SJSA1 (cell line): Measurements from ENCODE around the gene OSGEP. TPM values are rescaled to one million over a fixed set of nuclear protein-coding genes. Genes with fewer than 3 reads are reported as not detected.

ENCODE experiments used
- DNase-seq, 2 experiments: peaks; one replicate each; pipeline ENCODE4 v3.0.0-alpha.2; 2015 to 2020; ENCODE audit warnings: low spot score in 2 of 2, low read depth in 1 of 2
- H3K27ac ChIP-seq: fragments of 250-450 bp; sonication (Bioruptor Pico); 2 replicates; pipeline ENCODE4 v1.5.1; 2020; ENCODE audit warnings: mild to moderate bottlenecking, moderate library complexity
- H3K27me3 ChIP-seq: fragments of 250-450 bp; sonication (Bioruptor Pico); replicated peaks from 2 replicates; pipeline ENCODE4 v1.5.1; 2020; ENCODE audit warnings: mild to moderate bottlenecking, moderate library complexity
- H3K36me3 ChIP-seq: fragments of 250-450 bp; sonication (Bioruptor Pico); 2 replicates; pipeline ENCODE4 v1.5.1; 2020; ENCODE audit warnings: mild to moderate bottlenecking
- H3K4me1 ChIP-seq: fragments of 250-450 bp; sonication (Bioruptor Pico); replicated peaks from 2 replicates; pipeline ENCODE4 v1.6.1; 2021; ENCODE audit warnings: mild to moderate bottlenecking
- H3K4me3 ChIP-seq: fragments of 250-450 bp; sonication (Bioruptor Pico); 2 replicates; pipeline ENCODE4 v1.5.1; 2020; ENCODE audit warnings: mild to moderate bottlenecking
- H3K9me3 ChIP-seq: fragments of 250-450 bp; sonication (Bioruptor Pico); replicated peaks from 2 replicates; pipeline ENCODE4 v1.5.1; 2020; ENCODE audit warnings: mild to moderate bottlenecking
- total RNA-seq: library from RNA; depleted of rRNA; stranded (reverse); fragments of >200 nt; shearing (Covaris generic); gene quantifications from 2 replicates; pipeline ENCODE4 v1.2.3, GENCODE V29; 2014

OSGEP gene
- total RNA-seq, 1 experiment from 2014 or later, result 27.3 TPM

DNA sequence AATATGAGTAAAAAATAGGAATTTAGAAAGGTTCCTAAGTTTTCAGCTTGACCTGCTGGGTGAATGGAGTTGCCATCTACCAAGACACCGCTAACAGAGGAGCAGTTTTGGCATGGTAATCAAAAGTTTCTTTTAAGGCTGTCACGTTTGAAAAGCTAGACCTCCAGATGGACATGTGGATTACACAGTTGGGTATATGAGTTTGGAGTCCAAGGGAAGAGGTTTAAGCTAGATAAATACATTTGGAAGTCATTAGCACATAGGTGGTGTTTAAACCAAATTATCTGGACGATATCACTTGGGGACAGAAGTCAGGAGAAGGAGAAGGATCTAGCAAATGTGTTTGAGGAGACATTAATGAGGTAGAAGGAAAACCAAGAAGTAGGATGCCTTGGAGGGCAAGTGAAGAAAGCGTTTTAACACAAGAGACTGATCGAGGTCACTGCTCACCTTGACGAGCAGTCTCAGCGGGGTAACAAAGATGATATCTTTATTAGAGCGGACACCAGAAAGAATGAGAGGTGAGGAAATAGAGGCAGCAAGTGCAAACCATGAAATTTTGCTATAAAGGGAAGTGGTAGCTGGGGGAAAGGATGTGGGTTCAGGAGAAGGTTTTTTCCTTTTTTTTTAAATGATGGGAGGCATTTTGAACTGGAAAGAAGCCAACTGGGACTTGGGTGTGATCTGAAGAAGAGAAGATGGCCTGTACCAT is 32.2 kb upstream of the OSGEP start:
- Histone ChIP-seq H3K9me3 (no peaks in the 10 kb centered on the region), H3K27ac (no peak overlapping the region), H3K36me3 (no peaks in the 10 kb centered on the region), H3K4me1 (no peaks in the 10 kb centered on the region), H3K27me3 (peaks cover 20% of the 10 kb centered on the region), H3K4me3 (no peak overlapping the region)
- DNase-seq, result no peak

DNA sequence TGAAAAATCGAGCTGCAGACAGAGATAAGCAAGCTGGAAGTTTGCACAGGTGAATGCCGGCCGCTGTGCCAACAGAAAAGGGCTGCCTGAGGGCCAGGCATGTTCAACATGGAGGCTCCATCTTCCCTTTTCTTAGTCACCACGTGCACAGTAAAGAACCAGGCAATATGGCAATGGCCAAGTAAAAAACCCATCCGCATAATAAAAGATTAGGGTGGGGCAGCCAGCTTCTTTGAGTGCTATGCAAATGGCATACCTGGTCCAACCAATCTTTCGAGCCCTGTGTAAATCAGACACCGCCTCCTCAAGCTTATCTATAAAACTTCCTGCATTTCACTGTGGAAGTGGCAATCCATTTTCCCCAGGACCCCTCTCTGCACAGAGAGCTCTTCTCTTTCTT is 31.3 kb upstream of the OSGEP start:
- Histone ChIP-seq H3K4me1 (no peaks in the 10 kb centered on the region), H3K9me3 (no peaks in the 10 kb centered on the region), H3K36me3 (no peaks in the 10 kb centered on the region), H3K4me3 (no peak overlapping the region), H3K27me3 (peaks cover 17% of the 10 kb centered on the region), H3K27ac (no peak overlapping the region)
- DNase-seq, result no peak

DNA sequence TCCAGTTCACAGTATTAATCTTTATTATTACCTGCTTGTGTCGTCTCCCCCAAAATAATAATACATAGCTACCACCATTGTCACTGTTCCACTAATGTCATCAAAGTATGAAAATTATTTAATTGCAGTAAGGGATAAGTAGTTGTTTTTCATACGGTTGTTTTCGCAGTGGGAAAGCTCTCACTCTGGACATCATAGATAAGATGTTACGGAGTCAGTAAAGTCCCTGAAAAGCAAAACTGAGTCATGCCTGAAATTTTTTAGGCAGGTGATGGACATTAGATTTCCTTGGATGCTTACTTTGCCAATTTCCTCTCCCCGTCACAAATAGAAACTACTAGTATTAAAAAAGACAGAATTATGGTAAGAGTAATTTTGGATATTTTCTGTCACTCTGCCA is 27.8 kb upstream of the OSGEP start:
- Histone ChIP-seq H3K36me3 (peaks cover 4% of the 10 kb centered on the region), H3K4me1 (no peaks in the 10 kb centered on the region), H3K27ac (no peak overlapping the region), H3K27me3 (peaks cover 17% of the 10 kb centered on the region), H3K9me3 (no peaks in the 10 kb centered on the region), H3K4me3 (no peak overlapping the region)
- DNase-seq, result no peak

DNA sequence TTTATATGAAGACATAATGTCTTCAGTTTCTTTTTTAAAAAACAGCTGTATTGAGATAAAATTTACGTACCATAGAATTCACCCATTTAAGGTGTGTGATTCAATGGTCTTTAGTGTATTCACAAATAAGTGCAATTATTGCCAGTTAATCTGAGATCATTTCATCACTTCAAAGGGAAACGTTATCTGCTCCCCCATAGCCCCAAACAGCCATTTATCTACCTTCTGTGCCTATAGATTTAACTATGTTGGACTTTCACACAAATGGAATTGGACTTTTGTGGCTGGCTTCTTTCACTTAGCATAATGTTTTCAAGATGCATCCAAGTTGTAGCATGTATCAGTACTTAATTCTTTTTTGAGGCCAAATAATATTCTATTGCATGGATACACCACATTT is 24.3 kb upstream of the OSGEP start:
- Histone ChIP-seq H3K36me3 (peaks cover 38% of the 10 kb centered on the region), H3K4me3 (no peak overlapping the region), H3K27ac (no peak overlapping the region), H3K27me3 (peaks cover 17% of the 10 kb centered on the region), H3K9me3 (no peaks in the 10 kb centered on the region), H3K4me1 (no peaks in the 10 kb centered on the region)
- DNase-seq, result no peak

DNA sequence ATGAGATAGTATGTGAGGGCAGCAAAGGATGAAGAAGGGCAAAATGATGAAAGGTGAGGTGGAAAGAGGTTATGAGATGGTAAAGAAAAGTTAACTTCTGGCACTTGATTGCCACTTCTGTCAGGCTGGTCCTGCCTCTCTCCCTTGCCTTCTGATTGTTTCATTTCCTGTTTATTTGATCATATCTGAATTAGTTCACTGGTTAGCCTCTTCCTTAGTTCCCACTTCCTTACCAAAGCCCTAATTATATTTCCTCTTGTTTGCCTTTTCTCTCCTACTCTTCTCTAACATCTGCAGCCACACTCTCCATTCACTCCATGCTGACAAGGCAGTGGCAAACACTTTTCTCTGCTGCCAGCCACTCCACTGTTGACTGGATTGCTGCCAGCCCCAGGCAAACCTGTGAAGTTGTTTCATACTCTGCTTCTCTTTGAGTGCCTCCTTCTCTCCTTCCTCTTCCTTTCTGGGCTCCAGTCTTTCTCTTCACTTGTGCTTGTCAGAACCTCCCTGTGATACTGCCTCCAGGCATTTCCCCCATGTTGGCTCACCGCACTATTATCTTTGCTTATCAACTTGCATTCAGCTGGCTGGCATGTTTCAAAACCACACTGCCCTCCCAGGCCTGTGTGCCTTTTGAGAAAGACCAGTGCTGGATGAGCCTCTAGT is 22.7 kb upstream of the OSGEP start:
- no peak for DNase-seq
- no peak overlapping the region for H3K27ac ChIP-seq
- peaks cover 49% of the 10 kb centered on the region for H3K36me3 ChIP-seq
- H3K4me3 ChIP-seq, result no peak overlapping the region
- no peaks in the 10 kb centered on the region for H3K9me3 ChIP-seq
- H3K27me3 ChIP-seq, result peaks cover 2% of the 10 kb centered on the region; the same call in 1 of the 2 replicates
- H3K4me1 ChIP-seq, result no peaks in the 10 kb centered on the region

DNA sequence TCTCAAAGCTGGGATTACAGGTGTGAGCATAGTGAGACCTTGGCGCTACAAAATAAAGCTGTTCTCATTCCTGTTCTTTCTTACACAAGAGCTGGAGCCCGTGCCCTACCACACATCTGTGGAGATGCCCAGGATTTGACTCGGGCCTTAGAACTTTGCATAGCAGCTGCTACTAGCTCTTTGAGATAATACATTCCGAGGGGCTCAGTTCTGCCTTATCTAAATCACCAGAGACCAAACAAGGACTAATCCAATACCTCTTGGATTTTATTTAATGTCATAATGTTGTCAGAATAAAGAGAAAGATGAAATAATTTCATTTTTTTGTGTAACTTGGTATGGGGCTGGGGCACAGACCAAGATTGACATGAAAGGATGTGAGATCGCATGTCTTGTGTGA is 22.2 kb upstream of the OSGEP start:
- Histone ChIP-seq H3K36me3 (peaks cover 51% of the 10 kb centered on the region), H3K27ac (no peak overlapping the region), H3K4me3 (no peak overlapping the region), H3K27me3 (no peaks in the 10 kb centered on the region), H3K4me1 (no peaks in the 10 kb centered on the region), H3K9me3 (no peaks in the 10 kb centered on the region)
- no peak for DNase-seq

DNA sequence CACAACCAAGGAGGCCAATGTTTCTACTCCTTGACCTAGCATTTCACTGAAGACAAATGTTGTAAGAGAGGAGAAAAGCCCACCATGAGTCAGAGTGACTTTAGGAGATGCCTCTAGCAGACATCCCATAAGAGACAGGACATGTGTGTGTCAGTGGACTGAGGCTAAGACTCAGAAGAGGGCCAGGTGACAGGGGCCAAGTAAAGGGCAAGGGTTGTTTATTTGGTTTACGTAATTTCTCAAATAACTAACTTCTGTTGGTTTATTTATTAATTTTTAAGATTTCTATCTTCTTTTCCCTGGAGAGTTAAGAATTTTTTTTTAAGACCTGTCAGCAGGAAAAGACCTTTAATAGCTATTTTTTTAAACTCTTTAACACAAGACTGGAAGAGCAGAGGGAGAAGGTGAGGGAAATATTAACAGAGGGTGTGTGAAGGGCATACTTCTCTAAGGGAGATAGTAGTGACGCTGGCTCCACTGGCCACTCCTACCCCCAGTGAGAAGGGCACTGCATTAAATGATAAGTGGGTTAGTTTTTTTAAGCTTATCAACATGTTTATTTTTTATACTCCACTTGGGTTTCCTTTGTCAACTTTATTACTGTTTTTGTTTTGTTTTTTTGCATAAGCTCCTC is 18.0 kb upstream of the OSGEP start:
- Histone ChIP-seq H3K9me3 (no peaks in the 10 kb centered on the region; the same call in 1 of the 2 replicates), H3K36me3 (peaks cover 53% of the 10 kb centered on the region), H3K4me1 (peaks cover 6% of the 10 kb centered on the region; the same call in 1 of the 2 replicates), H3K4me3 (no peak overlapping the region), H3K27ac (no peak overlapping the region), H3K27me3 (no peaks in the 10 kb centered on the region)
- DNase-seq, result no peak

DNA sequence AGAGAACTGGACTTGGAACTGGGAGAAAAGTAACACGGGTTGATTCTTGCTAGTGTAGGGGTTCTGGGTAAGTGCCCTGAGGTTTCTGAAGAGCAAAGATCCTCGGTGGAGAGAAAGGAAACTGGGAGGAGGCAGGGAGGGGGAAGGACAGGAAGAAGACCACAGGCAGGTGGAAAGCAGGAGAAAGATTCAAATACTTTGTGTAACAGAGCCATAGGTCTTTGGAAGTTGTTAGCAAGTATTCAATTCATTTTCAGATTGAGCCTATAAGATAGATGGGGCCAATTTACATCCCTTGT is 15.9 kb upstream of the OSGEP start:
- Histone ChIP-seq H3K4me1 (peaks cover 6% of the 10 kb centered on the region; the same call in 1 of the 2 replicates), H3K27ac (peak overlapping the region; percentile 52; the same call in 1 of the 2 replicates), H3K9me3 (no peaks in the 10 kb centered on the region; the same call in 1 of the 2 replicates), H3K36me3 (peaks cover 32% of the 10 kb centered on the region), H3K4me3 (peak overlapping the region; percentile 70), H3K27me3 (no peaks in the 10 kb centered on the region)
- no peak for DNase-seq

DNA sequence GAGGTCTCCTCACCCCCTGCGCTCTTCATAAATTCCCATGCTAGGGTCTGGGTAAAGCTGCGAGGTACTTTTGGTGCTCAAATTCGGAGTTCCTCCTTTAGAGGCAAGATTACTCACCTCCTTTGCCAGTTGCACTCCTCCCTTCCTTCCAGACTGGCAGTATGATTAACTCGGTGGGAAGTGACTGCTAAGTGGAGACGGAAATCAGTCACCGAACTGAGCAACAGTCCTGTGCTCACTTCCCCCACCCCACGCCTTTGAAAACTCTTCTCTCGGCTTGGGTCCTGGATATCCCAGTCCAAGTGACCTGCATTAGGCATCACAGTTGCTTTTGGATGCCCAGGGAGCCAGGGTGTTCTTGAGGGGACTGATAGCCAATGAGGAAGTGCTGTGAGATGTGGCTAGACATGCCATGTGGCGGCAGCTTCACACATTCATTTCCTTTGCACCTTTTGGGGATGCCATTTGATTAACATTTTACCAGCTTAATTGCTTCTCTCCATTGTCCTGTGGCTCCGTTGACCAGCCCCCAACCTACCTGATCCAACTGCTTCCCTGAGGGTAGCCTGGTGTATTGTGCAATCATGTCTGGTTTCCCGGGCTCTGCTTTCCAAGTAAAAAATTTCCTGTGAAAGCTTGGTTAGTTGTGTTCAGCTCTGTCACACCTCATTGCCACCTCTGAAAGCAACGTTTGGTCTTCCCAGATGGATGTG is 15.4 kb upstream of the OSGEP start:
- Histone ChIP-seq H3K27ac (peak overlapping the region; percentile 52), H3K4me1 (peaks cover 6% of the 10 kb centered on the region; the same call in 1 of the 2 replicates), H3K9me3 (no peaks in the 10 kb centered on the region; the same call in 1 of the 2 replicates), H3K27me3 (no peaks in the 10 kb centered on the region), H3K4me3 (peak overlapping the region; percentile 70), H3K36me3 (peaks cover 27% of the 10 kb centered on the region)
- DNase-seq, result peak; percentile 54 to 62

DNA sequence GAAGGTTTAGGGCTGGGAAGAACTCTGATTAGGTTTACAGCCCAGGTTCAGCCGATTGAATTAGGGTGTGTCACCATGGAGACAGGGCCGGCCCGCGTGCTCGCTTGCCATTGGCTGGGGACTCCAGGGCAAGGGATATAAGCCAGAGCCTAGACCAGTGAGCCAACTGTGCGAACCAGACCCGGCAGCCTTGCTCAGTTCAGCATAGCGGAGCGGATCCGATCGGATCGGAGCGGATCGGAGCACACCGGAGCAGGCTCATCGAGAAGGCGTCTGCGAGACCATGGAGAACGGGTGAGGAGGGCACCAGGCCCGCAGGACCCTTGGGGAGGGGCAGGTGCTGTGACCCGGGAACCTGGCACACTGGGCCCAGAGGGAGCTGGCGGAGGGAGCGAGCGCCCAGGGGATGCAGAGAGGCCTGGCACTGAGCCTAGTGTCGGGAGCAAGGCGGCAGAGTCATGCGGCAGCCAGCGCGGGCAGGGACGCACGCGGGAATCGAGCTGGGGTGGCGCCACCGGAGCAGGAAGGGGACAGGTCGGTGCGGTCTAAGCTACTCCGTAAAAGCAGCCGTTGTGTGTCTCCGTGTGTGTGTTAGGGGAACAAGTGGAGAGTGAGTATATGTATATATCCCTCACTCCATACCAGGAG is 14.8 kb upstream of the OSGEP start, which contains the start of gene PNP:
PNP (plus strand) TSS at position 165 of the 648 bp plus-strand sequence; CDS start at position 284, 119 bp downstream.
- Histone ChIP-seq H3K9me3 (no peaks in the 10 kb centered on the region; the same call in 1 of the 2 replicates), H3K27ac (peak within 1 kb of the TSS; percentile 52), H3K4me3 (peak within 1 kb of the TSS; percentile 70), H3K36me3 (peaks cover 20% of the 10 kb centered on the region), H3K4me1 (peaks cover 6% of the 10 kb centered on the region; the same call in 1 of the 2 replicates), H3K27me3 (no peaks in the 10 kb centered on the region)
- peak; percentile 74 to 84 for DNase-seq

DNA sequence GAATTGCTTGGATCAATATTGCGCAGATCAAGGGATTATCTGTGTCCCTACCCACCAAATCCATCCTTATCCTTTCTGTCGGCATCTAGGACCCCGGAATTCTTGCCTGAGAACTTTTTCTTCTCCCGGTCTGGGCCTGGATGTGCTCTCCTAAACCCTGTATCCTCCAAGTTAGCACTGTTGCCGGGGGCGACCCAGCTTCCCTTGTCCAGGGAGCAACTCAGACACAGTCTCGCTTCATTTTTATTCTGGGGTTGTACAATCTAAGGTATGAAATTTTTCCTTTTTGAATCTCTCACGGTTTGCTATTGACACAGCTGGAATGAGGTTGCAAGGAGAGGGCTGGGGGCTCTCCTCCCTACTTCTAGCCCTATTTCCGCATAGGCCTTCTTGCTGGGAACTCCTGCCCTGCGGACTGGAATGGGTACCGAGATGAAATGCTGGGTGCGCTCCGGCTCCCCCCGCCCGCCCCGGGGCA is 14.2 kb upstream of the OSGEP start:
- DNase-seq, result no peak
- Histone ChIP-seq H3K4me3 (peak overlapping the region; percentile 70), H3K9me3 (no peaks in the 10 kb centered on the region; the same call in 1 of the 2 replicates), H3K4me1 (peaks cover 6% of the 10 kb centered on the region; the same call in 1 of the 2 replicates), H3K36me3 (peaks cover 14% of the 10 kb centered on the region), H3K27me3 (no peaks in the 10 kb centered on the region), H3K27ac (peak overlapping the region; percentile 52; the same call in 1 of the 2 replicates)

DNA sequence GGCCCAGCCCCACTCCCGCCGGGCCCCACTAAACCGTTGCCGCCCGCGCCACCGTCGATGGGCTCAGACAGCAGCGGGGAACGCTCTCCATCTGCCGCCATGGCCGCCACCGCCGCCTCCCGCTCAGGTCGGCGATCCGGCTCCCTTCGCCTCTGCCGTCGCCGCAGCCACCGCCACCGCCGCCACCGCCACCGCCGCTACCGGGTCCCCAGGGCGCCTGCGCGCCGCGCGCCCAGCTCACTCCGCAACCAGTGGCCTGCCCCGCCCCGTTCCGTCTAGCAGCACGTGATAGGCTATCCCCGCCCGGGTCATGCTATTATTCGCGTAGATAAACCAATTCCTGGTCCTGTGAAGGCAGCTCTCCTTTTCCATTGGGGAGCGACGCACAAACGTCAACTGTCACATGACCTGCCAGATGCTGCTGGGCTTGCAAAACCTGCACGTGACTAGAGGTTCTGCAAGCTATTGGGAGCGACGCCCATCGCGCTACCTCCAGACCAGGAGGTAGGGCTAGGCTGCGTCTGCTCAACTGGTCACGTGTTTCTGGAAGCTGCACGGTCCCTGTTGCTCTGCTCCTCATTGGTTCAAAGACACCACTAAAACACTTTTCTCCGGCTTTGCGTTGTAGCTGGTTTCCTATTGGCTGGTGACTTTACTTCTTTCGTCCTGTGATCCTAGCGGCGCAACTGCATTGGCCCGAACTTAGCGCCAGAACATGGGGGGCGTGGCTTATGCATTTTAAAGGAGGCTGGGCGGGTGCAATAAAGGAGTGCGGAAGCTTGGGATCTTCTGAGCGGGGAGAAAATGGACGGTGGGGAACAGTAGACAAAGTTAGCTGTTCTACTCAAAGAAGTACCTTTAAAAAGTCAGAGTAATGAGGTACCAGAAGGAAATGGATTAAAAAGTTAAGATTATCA is 6.9 kb upstream of the OSGEP start, which contains the start of gene PIP4P1:
PIP4P1 (minus strand) TSS at position 210 of the 917 bp plus-strand sequence; CDS start at position 101, 109 bp downstream.
- H3K4me3 ChIP-seq, result peak within 1 kb of the TSS; percentile 66
- H3K27ac ChIP-seq, result peak within 1 kb of the TSS; percentile 34
- no peaks in the 10 kb centered on the region for H3K9me3 ChIP-seq
- H3K36me3 ChIP-seq, result peaks cover 40% of the 10 kb centered on the region
- H3K27me3 ChIP-seq, result no peaks in the 10 kb centered on the region
- peaks cover 8% of the 10 kb centered on the region for H3K4me1 ChIP-seq
- DNase-seq, result peak; percentile 95 to 97
